ENCODE measurements around the gene TRIM38.

The TRIM38 gene

DNA sequence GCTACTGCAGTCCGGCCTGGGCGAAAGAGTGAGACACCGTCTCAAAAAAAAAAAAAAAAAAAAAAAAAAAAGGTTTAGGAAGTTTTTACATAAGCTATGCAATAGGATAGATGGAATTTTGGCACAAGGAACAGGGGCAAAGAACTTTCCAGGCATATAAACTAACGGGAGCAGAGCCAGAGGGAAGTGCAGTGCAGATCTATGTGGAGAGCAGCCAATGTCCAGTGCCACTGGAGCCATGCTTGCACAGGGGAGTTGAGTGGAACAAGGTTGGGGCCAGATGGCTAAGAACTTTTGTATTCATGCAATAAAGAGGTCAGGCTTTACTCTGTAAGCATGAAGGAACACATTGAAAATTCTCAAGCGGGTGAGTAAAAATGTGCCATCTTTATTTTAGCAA, 42.9 kb upstream of the TRIM38 start:
- ATAC-seq, result no peak
- TF ChIP-seq ESRRG (CRISPR knock-in tag; IDR thresholded peaks at IDR 0.05), result no peak
- TF ChIP-seq, protein P1, sequence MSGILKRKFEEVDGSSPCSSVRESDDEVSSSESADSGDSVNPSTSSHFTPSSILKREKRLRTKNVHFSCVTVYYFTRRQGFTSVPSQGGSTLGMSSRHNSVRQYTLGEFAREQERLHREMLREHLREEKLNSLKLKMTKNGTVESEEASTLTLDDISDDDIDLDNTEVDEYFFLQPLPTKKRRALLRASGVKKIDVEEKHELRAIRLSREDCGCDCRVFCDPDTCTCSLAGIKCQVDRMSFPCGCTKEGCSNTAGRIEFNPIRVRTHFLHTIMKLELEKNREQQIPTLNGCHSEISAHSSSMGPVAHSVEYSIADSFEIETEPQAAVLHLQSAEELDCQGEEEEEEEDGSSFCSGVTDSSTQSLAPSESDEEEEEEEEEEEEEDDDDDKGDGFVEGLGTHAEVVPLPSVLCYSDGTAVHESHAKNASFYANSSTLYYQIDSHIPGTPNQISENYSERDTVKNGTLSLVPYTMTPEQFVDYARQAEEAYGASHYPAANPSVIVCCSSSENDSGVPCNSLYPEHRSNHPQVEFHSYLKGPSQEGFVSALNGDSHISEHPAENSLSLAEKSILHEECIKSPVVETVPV (CRISPR knock-in tag; IDR thresholded peaks at IDR 0.05), result no peak
- TF ChIP-seq ISL1 (CRISPR knock-in tag; IDR thresholded peaks at IDR 0.05), result no peak
- no peak for TF ChIP-seq ZC3H10 (CRISPR knock-in tag; IDR thresholded peaks at IDR 0.05)
- no peak for TF ChIP-seq ZNF70 (CRISPR knock-in tag; IDR thresholded peaks at IDR 0.05)
- no peak for TF ChIP-seq TCF4 (CRISPR knock-in tag; IDR thresholded peaks at IDR 0.05; ENCODE audit: borderline replicate concordance)
- TF ChIP-seq ZFP3 (CRISPR knock-in tag; IDR thresholded peaks at IDR 0.05), result no peak
- TF ChIP-seq CSDC2 (CRISPR knock-in tag; IDR thresholded peaks at IDR 0.05), result no peak

DNA sequence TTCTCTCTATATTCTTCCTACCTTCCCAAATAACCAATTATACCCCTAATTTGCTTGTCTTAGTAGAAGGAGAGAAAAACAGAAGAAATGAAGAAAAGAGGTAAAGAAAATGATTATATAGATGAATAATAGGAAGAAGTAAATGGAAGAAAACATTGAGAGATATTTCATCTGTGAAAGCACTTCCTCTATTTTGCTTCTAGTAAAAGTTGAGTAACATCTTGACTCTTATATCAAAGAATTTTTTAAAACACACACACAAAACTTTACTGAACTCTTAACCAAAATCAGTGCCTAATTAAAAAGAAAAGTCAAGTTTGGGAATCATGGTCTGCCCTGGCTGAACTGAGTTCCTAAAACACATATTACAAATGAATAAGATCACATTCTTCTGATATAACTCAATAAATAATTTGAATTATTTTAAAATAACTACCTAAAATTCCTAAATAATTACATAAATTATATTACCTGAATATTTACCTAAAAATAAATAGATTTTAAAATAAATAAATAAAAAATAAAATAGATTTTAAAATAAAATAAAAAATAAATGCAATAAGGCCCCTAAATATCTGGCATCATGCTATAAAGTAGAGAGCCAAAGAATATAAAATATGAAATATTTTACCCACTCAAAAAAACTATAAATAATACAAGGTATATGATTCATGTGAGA, 40.9 kb upstream of the TRIM38 start:
- TF ChIP-seq ESRRG (CRISPR knock-in tag; IDR thresholded peaks at IDR 0.05), result no peak
- TF ChIP-seq, protein P2, sequence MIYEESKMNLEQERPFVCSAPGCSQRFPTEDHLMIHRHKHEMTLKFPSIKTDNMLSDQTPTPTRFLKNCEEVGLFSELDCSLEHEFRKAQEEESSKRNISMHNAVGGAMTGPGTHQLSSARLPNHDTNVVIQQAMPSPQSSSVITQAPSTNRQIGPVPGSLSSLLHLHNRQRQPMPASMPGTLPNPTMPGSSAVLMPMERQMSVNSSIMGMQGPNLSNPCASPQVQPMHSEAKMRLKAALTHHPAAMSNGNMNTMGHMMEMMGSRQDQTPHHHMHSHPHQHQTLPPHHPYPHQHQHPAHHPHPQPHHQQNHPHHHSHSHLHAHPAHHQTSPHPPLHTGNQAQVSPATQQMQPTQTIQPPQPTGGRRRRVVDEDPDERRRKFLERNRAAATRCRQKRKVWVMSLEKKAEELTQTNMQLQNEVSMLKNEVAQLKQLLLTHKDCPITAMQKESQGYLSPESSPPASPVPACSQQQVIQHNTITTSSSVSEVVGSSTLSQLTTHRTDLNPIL (CRISPR knock-in tag; IDR thresholded peaks at IDR 0.05; ENCODE audit: low read depth), result no peak
- no peak for TF ChIP-seq ZNF565 (CRISPR knock-in tag; conservative IDR thresholded peaks at IDR 0.05; ENCODE audit: low read depth)
- TF ChIP-seq PPARA (CRISPR knock-in tag; IDR thresholded peaks at IDR 0.05; ENCODE audit: borderline replicate concordance), result no peak
- TF ChIP-seq, protein P3, sequence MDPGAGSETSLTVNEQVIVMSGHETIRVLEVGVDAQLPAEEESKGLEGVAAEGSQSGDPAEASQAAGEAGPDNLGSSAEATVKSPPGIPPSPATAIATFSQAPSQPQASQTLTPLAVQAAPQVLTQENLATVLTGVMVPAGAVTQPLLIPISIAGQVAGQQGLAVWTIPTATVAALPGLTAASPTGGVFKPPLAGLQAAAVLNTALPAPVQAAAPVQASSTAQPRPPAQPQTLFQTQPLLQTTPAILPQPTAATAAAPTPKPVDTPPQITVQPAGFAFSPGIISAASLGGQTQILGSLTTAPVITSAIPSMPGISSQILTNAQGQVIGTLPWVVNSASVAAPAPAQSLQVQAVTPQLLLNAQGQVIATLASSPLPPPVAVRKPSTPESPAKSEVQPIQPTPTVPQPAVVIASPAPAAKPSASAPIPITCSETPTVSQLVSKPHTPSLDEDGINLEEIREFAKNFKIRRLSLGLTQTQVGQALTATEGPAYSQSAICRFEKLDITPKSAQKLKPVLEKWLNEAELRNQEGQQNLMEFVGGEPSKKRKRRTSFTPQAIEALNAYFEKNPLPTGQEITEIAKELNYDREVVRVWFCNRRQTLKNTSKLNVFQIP (CRISPR knock-in tag; IDR thresholded peaks at IDR 0.05; ENCODE audit: borderline replicate concordance, low read depth), result no peak
- no peak for TF ChIP-seq ARNTL (CRISPR knock-in tag; IDR thresholded peaks at IDR 0.05; ENCODE audit: borderline replicate concordance, low read depth)
- no peak for TF ChIP-seq SNAI2 (CRISPR knock-in tag; IDR thresholded peaks at IDR 0.05)
- no peak for TF ChIP-seq ZC3H10 (CRISPR knock-in tag; IDR thresholded peaks at IDR 0.05)
- no peak for TF ChIP-seq OSR1 (CRISPR knock-in tag; IDR thresholded peaks at IDR 0.05)
- TF ChIP-seq, protein P4, sequence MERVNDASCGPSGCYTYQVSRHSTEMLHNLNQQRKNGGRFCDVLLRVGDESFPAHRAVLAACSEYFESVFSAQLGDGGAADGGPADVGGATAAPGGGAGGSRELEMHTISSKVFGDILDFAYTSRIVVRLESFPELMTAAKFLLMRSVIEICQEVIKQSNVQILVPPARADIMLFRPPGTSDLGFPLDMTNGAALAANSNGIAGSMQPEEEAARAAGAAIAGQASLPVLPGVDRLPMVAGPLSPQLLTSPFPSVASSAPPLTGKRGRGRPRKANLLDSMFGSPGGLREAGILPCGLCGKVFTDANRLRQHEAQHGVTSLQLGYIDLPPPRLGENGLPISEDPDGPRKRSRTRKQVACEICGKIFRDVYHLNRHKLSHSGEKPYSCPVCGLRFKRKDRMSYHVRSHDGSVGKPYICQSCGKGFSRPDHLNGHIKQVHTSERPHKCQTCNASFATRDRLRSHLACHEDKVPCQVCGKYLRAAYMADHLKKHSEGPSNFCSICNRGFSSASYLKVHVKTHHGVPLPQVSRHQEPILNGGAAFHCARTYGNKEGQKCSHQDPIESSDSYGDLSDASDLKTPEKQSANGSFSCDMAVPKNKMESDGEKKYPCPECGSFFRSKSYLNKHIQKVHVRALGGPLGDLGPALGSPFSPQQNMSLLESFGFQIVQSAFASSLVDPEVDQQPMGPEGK (CRISPR knock-in tag; IDR thresholded peaks at IDR 0.05; ENCODE audit: borderline replicate concordance), result no peak
- no peak for TF ChIP-seq ZNF70 (CRISPR knock-in tag; IDR thresholded peaks at IDR 0.05)
- TF ChIP-seq, protein P1 (CRISPR knock-in tag; IDR thresholded peaks at IDR 0.05), result no peak
- TF ChIP-seq CSDC2 (CRISPR knock-in tag; IDR thresholded peaks at IDR 0.05), result no peak
- TF ChIP-seq ISL1 (CRISPR knock-in tag; IDR thresholded peaks at IDR 0.05), result no peak
- no peak for ATAC-seq

DNA sequence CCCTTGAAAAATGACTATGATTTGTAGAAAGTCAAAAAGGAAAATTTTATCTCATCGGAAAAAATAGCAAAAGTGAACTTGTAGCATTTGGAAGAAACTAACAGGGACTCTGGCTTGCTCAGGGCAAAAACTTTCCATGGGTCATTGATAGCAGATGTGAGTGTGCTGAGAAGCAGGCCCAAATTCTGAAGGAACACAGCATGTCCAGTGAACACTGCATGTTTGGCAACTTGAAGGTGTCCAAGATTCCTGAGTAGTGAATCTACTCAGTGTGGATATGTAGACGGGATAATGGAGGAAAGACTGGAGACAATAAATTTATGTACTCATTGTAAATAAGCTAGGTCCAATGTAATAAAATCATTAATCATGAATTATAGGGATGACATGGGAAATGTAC, 40.3 kb upstream of the TRIM38 start:
- TF ChIP-seq ARNTL (CRISPR knock-in tag; IDR thresholded peaks at IDR 0.05; ENCODE audit: borderline replicate concordance, low read depth) (no peak), ISL1 (CRISPR knock-in tag; IDR thresholded peaks at IDR 0.05) (0 out of 2 replicates have a peak, but pooled peaks have one; percentile 8)
- no peak for ATAC-seq

DNA sequence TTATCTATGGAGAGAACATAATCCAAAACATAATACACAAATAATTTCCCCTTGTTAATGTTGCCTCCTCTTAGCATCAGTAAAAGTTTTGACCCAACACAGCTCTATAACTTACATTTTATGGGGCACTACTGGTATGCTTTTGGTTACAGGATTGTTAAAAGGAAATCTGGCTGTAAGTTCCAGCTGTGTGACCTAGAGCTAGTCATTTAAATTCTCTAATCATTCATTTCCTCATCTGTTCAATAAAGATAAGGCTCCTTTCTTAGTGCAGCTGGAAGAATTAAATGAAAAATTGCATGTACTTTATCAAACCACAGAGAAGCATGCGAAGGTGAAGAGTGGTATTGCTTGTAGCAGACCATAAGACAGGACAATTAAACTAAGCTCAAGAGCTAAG, 36.7 kb upstream of the TRIM38 start:
- no peak for ATAC-seq
- TF ChIP-seq BACH2 (CRISPR knock-in tag; IDR thresholded peaks at IDR 0.05; ENCODE audit: borderline replicate concordance) (no peak), RARB (CRISPR knock-in tag; IDR thresholded peaks at IDR 0.05) (no peak), GLIS3 (CRISPR knock-in tag; IDR thresholded peaks at IDR 0.05) (0 out of 2 replicates have a peak, but pooled peaks have one; percentile 69), PPARA (CRISPR knock-in tag; IDR thresholded peaks at IDR 0.05; ENCODE audit: borderline replicate concordance) (no peak), TOX (CRISPR knock-in tag; IDR thresholded peaks at IDR 0.05; ENCODE audit: borderline replicate concordance) (no peak), ARNTL (CRISPR knock-in tag; IDR thresholded peaks at IDR 0.05; ENCODE audit: borderline replicate concordance, low read depth) (no peak), ESRRG (CRISPR knock-in tag; IDR thresholded peaks at IDR 0.05) (no peak)
- TF ChIP-seq, protein P1 (CRISPR knock-in tag; IDR thresholded peaks at IDR 0.05), result no peak
- TF ChIP-seq, protein P5, sequence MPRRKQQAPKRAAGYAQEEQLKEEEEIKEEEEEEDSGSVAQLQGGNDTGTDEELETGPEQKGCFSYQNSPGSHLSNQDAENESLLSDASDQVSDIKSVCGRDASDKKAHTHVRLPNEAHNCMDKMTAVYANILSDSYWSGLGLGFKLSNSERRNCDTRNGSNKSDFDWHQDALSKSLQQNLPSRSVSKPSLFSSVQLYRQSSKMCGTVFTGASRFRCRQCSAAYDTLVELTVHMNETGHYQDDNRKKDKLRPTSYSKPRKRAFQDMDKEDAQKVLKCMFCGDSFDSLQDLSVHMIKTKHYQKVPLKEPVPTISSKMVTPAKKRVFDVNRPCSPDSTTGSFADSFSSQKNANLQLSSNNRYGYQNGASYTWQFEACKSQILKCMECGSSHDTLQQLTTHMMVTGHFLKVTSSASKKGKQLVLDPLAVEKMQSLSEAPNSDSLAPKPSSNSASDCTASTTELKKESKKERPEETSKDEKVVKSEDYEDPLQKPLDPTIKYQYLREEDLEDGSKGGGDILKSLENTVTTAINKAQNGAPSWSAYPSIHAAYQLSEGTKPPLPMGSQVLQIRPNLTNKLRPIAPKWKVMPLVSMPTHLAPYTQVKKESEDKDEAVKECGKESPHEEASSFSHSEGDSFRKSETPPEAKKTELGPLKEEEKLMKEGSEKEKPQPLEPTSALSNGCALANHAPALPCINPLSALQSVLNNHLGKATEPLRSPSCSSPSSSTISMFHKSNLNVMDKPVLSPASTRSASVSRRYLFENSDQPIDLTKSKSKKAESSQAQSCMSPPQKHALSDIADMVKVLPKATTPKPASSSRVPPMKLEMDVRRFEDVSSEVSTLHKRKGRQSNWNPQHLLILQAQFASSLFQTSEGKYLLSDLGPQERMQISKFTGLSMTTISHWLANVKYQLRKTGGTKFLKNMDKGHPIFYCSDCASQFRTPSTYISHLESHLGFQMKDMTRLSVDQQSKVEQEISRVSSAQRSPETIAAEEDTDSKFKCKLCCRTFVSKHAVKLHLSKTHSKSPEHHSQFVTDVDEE (CRISPR knock-in tag; IDR thresholded peaks at IDR 0.05), result no peak
- TF ChIP-seq, protein P2 (CRISPR knock-in tag; IDR thresholded peaks at IDR 0.05; ENCODE audit: low read depth), result no peak

All from SK-N-SH treated with all-trans-retinoic acid at 6 μM for 48 hours (cell line).